Neural progenitor cell (in vitro differentiated cells): Measurements from ENCODE around the gene MAJIN. TPM values are rescaled to one million over a fixed set of nuclear protein-coding genes. Genes with fewer than 3 reads are reported as not detected.
A peak's percentile ranks its signal among the peaks of the same experiment; 100 is the strongest.

Experiments used
- DNase-seq: peaks from one replicate; pipeline ENCODE4 v3.0.0-alpha.2; 2016; ENCODE audit warnings: low spot score
- H2AFZ ChIP-seq: fragments of 200-600 bp; sonication (generic); replicated peaks from 2 replicates; pipeline ENCODE4 v1.6.1; 2016; ENCODE audit warnings: antibody characterized with exemption
- H3F3A ChIP-seq: fragments of 200-600 bp; sonication (generic); 2 replicates; pipeline ENCODE4 v1.6.1; 2016; ENCODE audit warnings: antibody characterized with exemption, low read depth
- H3K27ac ChIP-seq: fragments of 200-600 bp; sonication (generic); 2 replicates; pipeline ENCODE4 v1.5.1; 2016; ENCODE audit warnings: mild to moderate bottlenecking
- H3K27me3 ChIP-seq: fragments of 200-600 bp; sonication (generic); 2 replicates; pipeline ENCODE4 v1.6.1; 2016; ENCODE audit warnings: mild to moderate bottlenecking, moderate library complexity
- H3K36me3 ChIP-seq: fragments of 200-600 bp; sonication (generic); 2 replicates; pipeline ENCODE4 v1.5.1; 2016
- H3K4me1 ChIP-seq: fragments of 200-600 bp; sonication (generic); 2 replicates; pipeline ENCODE4 v1.6.1; 2016; ENCODE audit warnings: mixed run types
- H3K4me2 ChIP-seq: fragments of 200-600 bp; sonication (generic); 2 replicates; pipeline ENCODE4 v1.6.1; 2016
- H3K4me3 ChIP-seq: fragments of 200-600 bp; sonication (generic); 2 replicates; pipeline ENCODE4 v1.5.1; 2016
- H3K79me2 ChIP-seq: fragments of 200-600 bp; sonication (generic); 2 replicates; pipeline ENCODE4 v1.6.1; 2016; ENCODE audit warnings: low read depth
- H3K9ac ChIP-seq: fragments of 200-600 bp; sonication (generic); 2 replicates; pipeline ENCODE4 v1.6.1; 2016
- H3K9me3 ChIP-seq: fragments of 200-600 bp; sonication (generic); 2 replicates; pipeline ENCODE4 v1.5.1; 2016; ENCODE audit warnings: low read depth
- H4K20me1 ChIP-seq: fragments of 200-600 bp; sonication (generic); 2 replicates; pipeline ENCODE4 v1.6.1; 2016; ENCODE audit warnings: low read depth
- H3K27ac Mint-ChIP-seq: 3 replicates; pipeline ENCODE4 v1.8.0; 2021; ENCODE audit warnings: mixed read lengths
- H3K27me3 Mint-ChIP-seq: 2 replicates; pipeline ENCODE4 v1.8.0; 2022; ENCODE audit warnings: low read depth, mild to moderate bottlenecking, inconsistent platforms, moderate library complexity, mixed read lengths; ENCODE audit not compliant: insufficient read depth
- H3K36me3 Mint-ChIP-seq: 3 replicates; pipeline ENCODE4 v1.8.0; 2021; ENCODE audit warnings: mixed read lengths
- H3K4me1 Mint-ChIP-seq: 3 replicates; pipeline ENCODE4 v1.8.0; 2021; ENCODE audit warnings: mixed read lengths
- H3K4me3 Mint-ChIP-seq: 3 replicates; pipeline ENCODE4 v1.8.0; 2021; ENCODE audit warnings: mild to moderate bottlenecking, moderate library complexity, mixed read lengths
- H3K9me3 Mint-ChIP-seq: 3 replicates; pipeline ENCODE4 v1.8.0; 2020; ENCODE audit warnings: mixed read lengths
- EZH2 ChIP-seq: fragments of 200-600 bp; sonication (generic); IDR thresholded peaks from 2 replicates; pipeline ENCODE4 v1.6.1; 2017; ENCODE audit warnings: antibody characterized with exemption, mild to moderate bottlenecking, moderate library complexity
- EZH2phosphoT487 ChIP-seq: fragments of 200-600 bp; sonication (generic); IDR thresholded peaks from 2 replicates; pipeline ENCODE4 v1.6.1; 2017; ENCODE audit warnings: antibody characterized with exemption
- total RNA-seq: library from RNA; depleted of rRNA; stranded (reverse); fragments of >200 nt; gene quantifications from 2 replicates; pipeline ENCODE4 v1.2.3, GENCODE V29; 2015; ENCODE audit warnings: low replicate concordance
- TF ChIP-seq, protein P1 (sequence below): fragments of 200-600 bp; sonication (generic); IDR thresholded peaks from 2 replicates; pipeline ENCODE4 v1.5.1; 2017; ENCODE audit warnings: antibody characterized with exemption, mild to moderate bottlenecking

Gene MAJIN
- total RNA-seq, 1 donor from 2014 or later = not detected

DNA sequence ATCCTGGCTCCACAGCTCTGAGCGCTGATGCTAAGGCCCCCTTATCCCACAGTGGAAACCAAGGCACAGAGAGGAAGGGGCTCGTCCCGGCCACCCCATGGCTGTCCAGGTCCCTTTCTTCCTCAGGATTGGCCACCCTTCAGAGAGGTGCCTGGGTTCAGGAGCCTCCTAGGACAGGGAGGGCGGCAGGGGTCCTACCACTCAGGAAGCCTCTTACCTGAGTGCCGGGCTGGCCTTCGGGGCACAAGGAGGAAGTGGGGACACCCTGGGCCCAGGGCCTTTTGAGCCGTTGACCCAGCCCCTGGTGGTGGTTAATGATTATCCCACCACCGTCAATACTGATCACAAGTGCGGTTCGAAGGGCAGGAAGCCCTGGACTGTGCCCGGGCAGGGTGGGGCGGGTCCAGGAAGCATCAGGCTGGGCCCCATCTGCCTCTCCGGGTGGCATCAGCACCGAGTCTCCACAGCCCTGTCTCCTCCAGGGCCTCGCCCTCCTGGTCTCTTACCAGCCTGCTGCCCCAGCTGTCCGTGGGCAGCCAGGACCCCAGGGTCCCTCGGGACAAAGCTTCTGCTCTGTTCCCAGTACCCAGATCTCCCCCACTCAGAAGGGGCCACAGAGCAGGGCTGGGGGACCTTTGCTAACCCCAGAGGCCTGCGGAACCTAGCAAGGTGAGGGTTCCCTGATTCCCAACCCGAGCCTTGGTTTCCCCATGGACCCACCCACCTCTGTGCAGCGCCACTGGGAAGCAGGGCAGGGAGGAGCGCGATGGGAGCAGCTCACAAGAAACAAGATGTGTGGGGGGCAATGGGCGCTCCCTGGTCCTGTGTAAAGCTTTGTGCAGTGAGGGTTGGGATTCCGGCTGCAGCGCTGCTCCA lies 78.5 kb downstream of the MAJIN start:
- H3K27me3 ChIP-seq = no peaks in the 10 kb centered on the region
- no peaks in the 10 kb centered on the region for H3K9me3 ChIP-seq
- no peak overlapping the region for H3K4me3 ChIP-seq
- Mint-ChIP-seq H3K27me3 (peaks cover 5% of the 10 kb centered on the region), H3K36me3 (no peaks in the 10 kb centered on the region), H3K4me1 (peaks cover 2% of the 10 kb centered on the region), H3K9me3 (no peaks in the 10 kb centered on the region), H3K4me3 (no peak overlapping the region), H3K27ac (no peak overlapping the region)
- no peak overlapping the region for H3K27ac ChIP-seq
- no peaks in the 10 kb centered on the region for H3K79me2 ChIP-seq
- H3F3A ChIP-seq = no peaks in the 10 kb centered on the region
- no peak overlapping the region for H3K4me2 ChIP-seq
- no peak overlapping the region for H2AFZ ChIP-seq
- peaks cover 5% of the 10 kb centered on the region for H4K20me1 ChIP-seq
- TF ChIP-seq, protein P1, sequence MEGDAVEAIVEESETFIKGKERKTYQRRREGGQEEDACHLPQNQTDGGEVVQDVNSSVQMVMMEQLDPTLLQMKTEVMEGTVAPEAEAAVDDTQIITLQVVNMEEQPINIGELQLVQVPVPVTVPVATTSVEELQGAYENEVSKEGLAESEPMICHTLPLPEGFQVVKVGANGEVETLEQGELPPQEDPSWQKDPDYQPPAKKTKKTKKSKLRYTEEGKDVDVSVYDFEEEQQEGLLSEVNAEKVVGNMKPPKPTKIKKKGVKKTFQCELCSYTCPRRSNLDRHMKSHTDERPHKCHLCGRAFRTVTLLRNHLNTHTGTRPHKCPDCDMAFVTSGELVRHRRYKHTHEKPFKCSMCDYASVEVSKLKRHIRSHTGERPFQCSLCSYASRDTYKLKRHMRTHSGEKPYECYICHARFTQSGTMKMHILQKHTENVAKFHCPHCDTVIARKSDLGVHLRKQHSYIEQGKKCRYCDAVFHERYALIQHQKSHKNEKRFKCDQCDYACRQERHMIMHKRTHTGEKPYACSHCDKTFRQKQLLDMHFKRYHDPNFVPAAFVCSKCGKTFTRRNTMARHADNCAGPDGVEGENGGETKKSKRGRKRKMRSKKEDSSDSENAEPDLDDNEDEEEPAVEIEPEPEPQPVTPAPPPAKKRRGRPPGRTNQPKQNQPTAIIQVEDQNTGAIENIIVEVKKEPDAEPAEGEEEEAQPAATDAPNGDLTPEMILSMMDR = no peak
- TF ChIP-seq EZH2 (no peak), EZH2phosphoT487 (no peak)
- DNase-seq = no peak
- no peaks in the 10 kb centered on the region for H3K36me3 ChIP-seq
- H3K9ac ChIP-seq = no peak overlapping the region
- peaks cover 7% of the 10 kb centered on the region for H3K4me1 ChIP-seq

DNA sequence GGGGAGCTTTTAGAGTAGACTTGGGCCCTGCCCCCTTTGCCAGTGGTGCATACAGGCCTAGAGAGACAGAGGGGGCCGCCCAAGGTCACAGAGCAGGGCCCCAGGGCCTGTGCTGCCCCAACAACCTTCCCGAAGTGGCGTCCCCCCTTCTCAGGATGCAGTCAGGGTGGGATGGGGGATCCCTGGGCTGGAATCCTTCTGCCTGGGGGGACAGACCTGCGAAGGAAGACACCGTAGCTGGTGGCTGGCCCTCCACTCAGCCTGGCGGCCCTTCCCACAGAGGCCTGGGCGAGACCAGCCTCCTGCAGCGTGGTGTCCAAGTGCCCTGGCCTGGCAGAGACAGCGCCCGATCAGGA lies 79.1 kb downstream of the MAJIN start:
- no peak overlapping the region for H3K27ac ChIP-seq
- no peak overlapping the region for H3K4me3 ChIP-seq
- no peak overlapping the region for H3K4me2 ChIP-seq
- Mint-ChIP-seq H3K36me3 (no peaks in the 10 kb centered on the region), H3K9me3 (no peaks in the 10 kb centered on the region), H3K4me1 (peaks cover 7% of the 10 kb centered on the region), H3K27ac (no peak overlapping the region), H3K4me3 (no peak overlapping the region), H3K27me3 (peaks cover 5% of the 10 kb centered on the region)
- no peaks in the 10 kb centered on the region for H3K9me3 ChIP-seq
- no peak overlapping the region for H2AFZ ChIP-seq
- TF ChIP-seq, protein P1 = no peak
- no peaks in the 10 kb centered on the region for H3K79me2 ChIP-seq
- no peaks in the 10 kb centered on the region for H3F3A ChIP-seq
- no peak for DNase-seq
- peaks cover 5% of the 10 kb centered on the region for H4K20me1 ChIP-seq
- H3K4me1 ChIP-seq = peaks cover 12% of the 10 kb centered on the region
- no peaks in the 10 kb centered on the region for H3K36me3 ChIP-seq
- H3K9ac ChIP-seq = no peak overlapping the region
- no peaks in the 10 kb centered on the region for H3K27me3 ChIP-seq

DNA sequence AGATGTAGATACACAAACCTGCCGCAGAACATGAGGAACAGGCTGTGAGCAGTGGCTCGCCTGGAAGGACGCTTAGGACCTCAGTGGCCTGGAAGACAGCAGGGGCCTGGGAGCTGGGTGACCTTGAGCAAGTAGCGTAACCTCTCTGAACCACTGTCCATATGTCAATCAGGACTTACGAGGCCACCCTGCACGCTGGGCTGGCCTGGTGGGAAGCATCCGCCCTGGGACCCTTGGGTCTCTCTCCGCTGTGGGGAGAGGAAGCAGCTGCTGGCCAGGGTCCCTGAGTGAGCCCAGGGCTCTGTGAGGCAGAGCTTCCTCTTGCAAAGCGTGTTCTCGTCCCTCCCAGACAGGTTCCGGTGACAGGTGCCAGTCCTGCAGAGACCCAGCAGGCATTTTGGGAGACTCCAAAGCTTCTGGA lies 79.5 kb downstream of the MAJIN start:
- DNase-seq = no peak
- no peak overlapping the region for H3K9ac ChIP-seq
- H3K27me3 ChIP-seq = no peaks in the 10 kb centered on the region
- no peak overlapping the region for H3K27ac ChIP-seq
- no peaks in the 10 kb centered on the region for H3K79me2 ChIP-seq
- Mint-ChIP-seq H3K4me3 (peak overlapping the region; percentile 14), H3K4me1 (peaks cover 10% of the 10 kb centered on the region), H3K36me3 (no peaks in the 10 kb centered on the region), H3K9me3 (no peaks in the 10 kb centered on the region), H3K27me3 (peaks cover 5% of the 10 kb centered on the region), H3K27ac (peak overlapping the region; percentile 77)
- TF ChIP-seq EZH2 = no peak
- TF ChIP-seq EZH2phosphoT487 = no peak
- TF ChIP-seq, protein P1 = no peak
- H3K4me1 ChIP-seq = peaks cover 12% of the 10 kb centered on the region
- H3K9me3 ChIP-seq = no peaks in the 10 kb centered on the region
- H3F3A ChIP-seq = peaks cover under 1% of the 10 kb centered on the region
- H3K4me3 ChIP-seq = no peak overlapping the region
- H4K20me1 ChIP-seq = peaks cover 5% of the 10 kb centered on the region
- H3K36me3 ChIP-seq = no peaks in the 10 kb centered on the region
- no peak overlapping the region for H3K4me2 ChIP-seq
- no peak overlapping the region for H2AFZ ChIP-seq
